ENCODE data around the gene KRTAP4-6.

The KRTAP4-6 gene

DNA sequence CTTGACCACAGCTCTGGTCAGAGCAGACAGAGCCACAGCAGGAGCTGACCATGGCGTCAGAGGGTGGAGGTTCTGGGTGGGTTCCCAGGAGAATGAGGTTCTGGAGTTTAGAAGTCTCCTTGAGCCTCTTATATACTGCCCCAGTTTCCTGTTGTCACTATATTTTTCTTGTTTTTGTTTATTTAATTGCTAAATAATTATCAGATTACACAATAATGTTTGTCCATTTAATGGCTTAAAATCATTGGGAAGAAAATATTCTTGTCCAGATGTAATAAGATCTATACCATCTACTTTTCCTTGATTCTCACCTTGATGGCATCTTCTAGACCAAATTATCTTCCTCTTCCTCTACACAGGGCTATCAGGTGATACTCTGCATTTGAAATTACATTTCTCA, 27.8 kb upstream of the KRTAP4-6 start, which contains the start of gene KRTAP4-3:
KRTAP4-3 (minus strand) TSS at position 101 of the 400 bp plus-strand sequence; CDS start at position 52, 49 bp downstream.
- TF ChIP-seq EZH2 (optimal IDR thresholded peaks at IDR 0.05; ENCODE audit: low read depth, low read length) = no peak
- TF ChIP-seq, protein P1, sequence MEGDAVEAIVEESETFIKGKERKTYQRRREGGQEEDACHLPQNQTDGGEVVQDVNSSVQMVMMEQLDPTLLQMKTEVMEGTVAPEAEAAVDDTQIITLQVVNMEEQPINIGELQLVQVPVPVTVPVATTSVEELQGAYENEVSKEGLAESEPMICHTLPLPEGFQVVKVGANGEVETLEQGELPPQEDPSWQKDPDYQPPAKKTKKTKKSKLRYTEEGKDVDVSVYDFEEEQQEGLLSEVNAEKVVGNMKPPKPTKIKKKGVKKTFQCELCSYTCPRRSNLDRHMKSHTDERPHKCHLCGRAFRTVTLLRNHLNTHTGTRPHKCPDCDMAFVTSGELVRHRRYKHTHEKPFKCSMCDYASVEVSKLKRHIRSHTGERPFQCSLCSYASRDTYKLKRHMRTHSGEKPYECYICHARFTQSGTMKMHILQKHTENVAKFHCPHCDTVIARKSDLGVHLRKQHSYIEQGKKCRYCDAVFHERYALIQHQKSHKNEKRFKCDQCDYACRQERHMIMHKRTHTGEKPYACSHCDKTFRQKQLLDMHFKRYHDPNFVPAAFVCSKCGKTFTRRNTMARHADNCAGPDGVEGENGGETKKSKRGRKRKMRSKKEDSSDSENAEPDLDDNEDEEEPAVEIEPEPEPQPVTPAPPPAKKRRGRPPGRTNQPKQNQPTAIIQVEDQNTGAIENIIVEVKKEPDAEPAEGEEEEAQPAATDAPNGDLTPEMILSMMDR (IDR thresholded peaks at IDR 0.05; ENCODE audit: low read length) = no peak
- no peak for TF ChIP-seq EZH2phosphoT487 (IDR thresholded peaks at IDR 0.05; ENCODE audit: low read length)
- no peaks in the 10 kb centered on the region for H3K27me3 ChIP-seq (replicated peaks; ENCODE audit: insufficient read depth, low read length)
- H3K4me3 ChIP-seq (ENCODE audit: low read length) = no peak within 1 kb of the TSS
- no peaks in the 10 kb centered on the region for H3K36me3 ChIP-seq (replicated peaks; ENCODE audit: insufficient read depth, low read length)
- no peaks in the 10 kb centered on the region for H3F3A ChIP-seq (ENCODE audit: insufficient read depth, low read length)
- H3K9me2 ChIP-seq (replicated peaks; ENCODE audit: insufficient read depth, low read length) = no peaks in the 10 kb centered on the region
- no peaks in the 10 kb centered on the region for H3K79me2 ChIP-seq (ENCODE audit: low read length)
- no peak within 1 kb of the TSS for H2AFZ ChIP-seq (ENCODE audit: low read length)
- H3K9ac ChIP-seq (ENCODE audit: low read length) = no peak within 1 kb of the TSS
- no peak within 1 kb of the TSS for H3K27ac ChIP-seq (ENCODE audit: low read length)
- H4K20me1 ChIP-seq (ENCODE audit: insufficient read depth, low read length) = no peaks in the 10 kb centered on the region
- no peaks in the 10 kb centered on the region for H3K4me1 ChIP-seq (ENCODE audit: low read length)
- no peaks in the 10 kb centered on the region for H3K9me3 ChIP-seq (replicated peaks; ENCODE audit: insufficient read depth, low read length)
- DNase-seq = no peak
- no peak within 1 kb of the TSS for H3K4me2 ChIP-seq (ENCODE audit: low read depth, low read length)

DNA sequence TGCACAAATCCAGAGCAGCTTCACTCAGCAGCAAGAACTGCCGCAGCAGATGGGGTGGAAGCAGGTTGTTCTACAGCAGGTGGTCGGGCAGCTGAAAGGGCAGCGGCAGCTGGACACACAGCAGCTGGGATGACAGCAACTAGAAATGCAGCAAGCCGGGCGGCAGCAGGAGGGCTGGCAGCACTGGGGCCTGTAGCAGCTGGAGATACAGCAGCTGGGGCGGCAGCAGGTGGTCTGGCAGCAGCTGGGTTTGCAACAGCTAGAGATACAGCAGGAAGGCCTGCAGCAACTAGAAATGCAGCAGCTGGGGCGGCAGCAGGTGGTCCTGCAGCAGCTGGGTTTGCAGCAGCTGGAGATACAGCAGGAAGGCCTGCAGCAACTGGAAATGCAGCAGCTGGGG, 27.2 kb upstream of the KRTAP4-6 start:
- TF ChIP-seq EZH2 (optimal IDR thresholded peaks at IDR 0.05; ENCODE audit: low read depth, low read length) (no peak), EZH2phosphoT487 (IDR thresholded peaks at IDR 0.05; ENCODE audit: low read length) (no peak)
- TF ChIP-seq, protein P1 (IDR thresholded peaks at IDR 0.05; ENCODE audit: low read length) = no peak
- no peak overlapping the region for H3K27ac ChIP-seq (ENCODE audit: low read length)
- no peaks in the 10 kb centered on the region for H3F3A ChIP-seq (ENCODE audit: insufficient read depth, low read length)
- no peak overlapping the region for H3K4me3 ChIP-seq (ENCODE audit: low read length)
- H3K9ac ChIP-seq (ENCODE audit: low read length) = no peak overlapping the region
- H3K36me3 ChIP-seq (replicated peaks; ENCODE audit: insufficient read depth, low read length) = no peaks in the 10 kb centered on the region
- DNase-seq = no peak
- no peaks in the 10 kb centered on the region for H3K27me3 ChIP-seq (replicated peaks; ENCODE audit: insufficient read depth, low read length)
- H4K20me1 ChIP-seq (ENCODE audit: insufficient read depth, low read length) = no peaks in the 10 kb centered on the region
- H3K9me2 ChIP-seq (replicated peaks; ENCODE audit: insufficient read depth, low read length) = no peaks in the 10 kb centered on the region
- H3K4me2 ChIP-seq (ENCODE audit: low read depth, low read length) = no peak overlapping the region
- no peaks in the 10 kb centered on the region for H3K4me1 ChIP-seq (ENCODE audit: low read length)
- no peak overlapping the region for H2AFZ ChIP-seq (ENCODE audit: low read length)
- no peaks in the 10 kb centered on the region for H3K9me3 ChIP-seq (replicated peaks; ENCODE audit: insufficient read depth, low read length)
- H3K79me2 ChIP-seq (ENCODE audit: low read length) = no peaks in the 10 kb centered on the region

DNA sequence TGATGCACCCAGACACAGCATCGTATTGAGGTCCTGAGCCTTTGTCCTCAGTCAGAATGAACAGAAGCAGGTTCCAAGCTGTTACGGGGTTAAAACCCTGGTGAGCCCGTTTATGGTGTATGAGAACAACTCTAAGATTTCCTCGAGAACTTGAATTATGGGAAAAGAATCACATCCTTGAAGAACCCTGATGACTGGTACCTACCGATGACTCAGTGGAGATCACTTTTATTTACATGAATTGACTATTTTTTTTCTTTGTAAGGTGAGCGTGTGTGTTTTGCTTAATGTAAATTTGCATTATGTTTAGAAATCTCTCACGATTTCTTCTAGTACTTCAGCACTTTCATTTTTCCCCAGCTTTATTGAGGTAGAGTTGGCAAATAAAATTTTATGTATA, 23.5 kb upstream of the KRTAP4-6 start:
- Histone ChIP-seq H4K20me1 (ENCODE audit: insufficient read depth, low read length) (no peaks in the 10 kb centered on the region), H3F3A (ENCODE audit: insufficient read depth, low read length) (no peaks in the 10 kb centered on the region), H3K9ac (ENCODE audit: low read length) (no peak overlapping the region), H3K4me3 (ENCODE audit: low read length) (no peak overlapping the region), H3K36me3 (replicated peaks; ENCODE audit: insufficient read depth, low read length) (no peaks in the 10 kb centered on the region), H3K4me1 (ENCODE audit: low read length) (no peaks in the 10 kb centered on the region), H3K9me3 (replicated peaks; ENCODE audit: insufficient read depth, low read length) (no peaks in the 10 kb centered on the region), H3K4me2 (ENCODE audit: low read depth, low read length) (no peak overlapping the region), H2AFZ (ENCODE audit: low read length) (no peak overlapping the region), H3K79me2 (ENCODE audit: low read length) (no peaks in the 10 kb centered on the region), H3K9me2 (replicated peaks; ENCODE audit: insufficient read depth, low read length) (no peaks in the 10 kb centered on the region), H3K27me3 (replicated peaks; ENCODE audit: insufficient read depth, low read length) (no peaks in the 10 kb centered on the region), H3K27ac (ENCODE audit: low read length) (no peak overlapping the region)
- no peak for TF ChIP-seq EZH2 (optimal IDR thresholded peaks at IDR 0.05; ENCODE audit: low read depth, low read length)
- TF ChIP-seq, protein P1 (IDR thresholded peaks at IDR 0.05; ENCODE audit: low read length) = no peak
- TF ChIP-seq EZH2phosphoT487 (IDR thresholded peaks at IDR 0.05; ENCODE audit: low read length) = no peak
- no peak for DNase-seq

Measured in MM.1S (cell line).